ENCODE measurements around the gene ADPRH.
"Not testable (repeated sequence)": the region's sequence is repeated elsewhere in the genome, so short reads cannot be mapped to it uniquely, and the experiment has no call there.

The ADPRH gene

GRCh38 chr3:119575507-119575906 is 3.8 kb upstream of the ADPRH start:
- TF ChIP-seq POLR2A (IDR thresholded peaks at IDR 0.05; ENCODE audit: low read depth, low read length) = no peak
- DNase-seq (ENCODE audit: insufficient read length, low spot score) (no peak), FAIRE-seq (no peak)

- FAIRE-seq (no peak), DNase-seq (ENCODE audit: insufficient read length, low spot score) (no peak)
Measured at GRCh38 chr3:119580067-119580760, 922 bp downstream of the ADPRH start.

GRCh38 chr3:119582178-119582577 is 2.9 kb downstream of the ADPRH start:
- TF ChIP-seq POLR2A (IDR thresholded peaks at IDR 0.05; ENCODE audit: low read depth, low read length) = no peak
- DNase-seq (ENCODE audit: insufficient read length, low spot score) (no peak), FAIRE-seq (no peak)

More at GRCh38 chr3:119580067-119580760, 922 bp downstream of the ADPRH start:
- TF ChIP-seq POLR2A (IDR thresholded peaks at IDR 0.05; ENCODE audit: low read depth, low read length) = no peak

- TF ChIP-seq POLR2A (IDR thresholded peaks at IDR 0.05; ENCODE audit: low read depth, low read length) = no peak
- no peak for DNase-seq (ENCODE audit: insufficient read length, low spot score)
- no peak for FAIRE-seq
Measured at GRCh38 chr3:119585208-119585607, 5.9 kb downstream of the ADPRH start.

- DNase-seq (ENCODE audit: insufficient read length, low spot score) (no peak), FAIRE-seq (no peak)
- no peak for TF ChIP-seq POLR2A (IDR thresholded peaks at IDR 0.05; ENCODE audit: low read depth, low read length)
Measured at GRCh38 chr3:119585856-119586570, 6.7 kb downstream of the ADPRH start.

- DNase-seq (ENCODE audit: insufficient read length, low spot score) = no peak
- FAIRE-seq = no peak
- no peak for TF ChIP-seq POLR2A (IDR thresholded peaks at IDR 0.05; ENCODE audit: low read depth, low read length)
Measured at GRCh38 chr3:119586733-119587172, 7.5 kb downstream of the ADPRH start.

- no peak for FAIRE-seq
- DNase-seq (ENCODE audit: insufficient read length, low spot score) = no peak
- no peak for TF ChIP-seq POLR2A (IDR thresholded peaks at IDR 0.05; ENCODE audit: low read depth, low read length)
Measured at GRCh38 chr3:119588112-119588511, 8.8 kb downstream of the ADPRH start.

GRCh38 chr3:119589102-119589773 is 9.9 kb downstream of the ADPRH start:
- DNase-seq (ENCODE audit: insufficient read length, low spot score) = no peak
- TF ChIP-seq POLR2A (IDR thresholded peaks at IDR 0.05; ENCODE audit: low read depth, low read length) = no peak
- FAIRE-seq = no peak

- FAIRE-seq = no peak
- no peak for TF ChIP-seq POLR2A (IDR thresholded peaks at IDR 0.05; ENCODE audit: low read depth, low read length)
- DNase-seq (ENCODE audit: insufficient read length, low spot score) = no peak
Measured at GRCh38 chr3:119590706-119591105, 11.4 kb downstream of the ADPRH start.

- no peak for TF ChIP-seq POLR2A (IDR thresholded peaks at IDR 0.05; ENCODE audit: low read depth, low read length)
- FAIRE-seq (no peak), DNase-seq (ENCODE audit: insufficient read length, low spot score) (no peak)
Measured at GRCh38 chr3:119592861-119593260, 13.6 kb downstream of the ADPRH start.

- TF ChIP-seq POLR2A (IDR thresholded peaks at IDR 0.05; ENCODE audit: low read depth, low read length) = no peak
- FAIRE-seq = no peak
- DNase-seq (ENCODE audit: insufficient read length, low spot score) = no peak
Measured at GRCh38 chr3:119594066-119594465, 14.8 kb downstream of the ADPRH start.

- FAIRE-seq = not testable (repeated sequence)
Measured at GRCh38 chr3:119594929-119595328, 15.6 kb downstream of the ADPRH start.

GRCh38 chr3:119595639-119596334 is 16.5 kb downstream of the ADPRH start:
- DNase-seq (ENCODE audit: insufficient read length, low spot score) (no peak), FAIRE-seq (no peak)
- no peak for TF ChIP-seq POLR2A (IDR thresholded peaks at IDR 0.05; ENCODE audit: low read depth, low read length)

More at GRCh38 chr3:119594929-119595328, 15.6 kb downstream of the ADPRH start:
- not testable (repeated sequence) for DNase-seq (ENCODE audit: insufficient read length, low spot score)

- no peak for TF ChIP-seq POLR2A (IDR thresholded peaks at IDR 0.05; ENCODE audit: low read depth, low read length)
- FAIRE-seq (no peak), DNase-seq (ENCODE audit: insufficient read length, low spot score) (no peak)
Measured at GRCh38 chr3:119596398-119596797, 17.1 kb downstream of the ADPRH start.

Data from H54 (cell line).